Panc1 (cell line): ENCODE measurements around the gene FNDC10. TPM values are rescaled to one million over a fixed set of nuclear protein-coding genes. Genes with fewer than 3 reads are reported as not detected.

Source experiments
- ATAC-seq: fragments of 200-7000 bp; cut with Tn5 transposase; 2 replicates; pipeline ENCODE4 v1.9.1; 2020; ENCODE audit warnings: mild to moderate bottlenecking, moderate library complexity
- BruUV-seq: library from RNA; stranded (reverse); fragments of 400-500 nt; replicated peaks from 2 replicates; lab custom pipeline; 2021; lab: Mats Ljungman, UMichigan
- CTCF ChIA-PET: fragments of 300-600 bp; sonication (Branson Sonifier 250); formaldehyde crosslinking; loops from one replicate; lab custom pipeline; 2022; ENCODE audit warnings: antibody characterized with exemption; lab: Charles Lee
- POLR2A ChIA-PET: fragments of 300-600 bp; sonication (Branson Sonifier 250); formaldehyde crosslinking; loops from one replicate; lab custom pipeline; 2022; ENCODE audit warnings: antibody characterized with exemption; lab: Charles Lee
- DNase-seq: peaks from one replicate; pipeline ENCODE4 v3.0.0-alpha.2; 2010; ENCODE audit warnings: low read depth, low spot score
- H3K27ac ChIP-seq: 2 replicates; pipeline ENCODE4 v1.5.1; 2011; ENCODE audit warnings: mild to moderate bottlenecking, low read length, inconsistent platforms
- H3K27me3 ChIP-seq: fragments of 200-500 bp; sonication (Bioruptor generic); 2 replicates; pipeline ENCODE4 v1.6.0; 2014; ENCODE audit warnings: low read length, inconsistent platforms; ENCODE audit not compliant: control insufficient read depth, insufficient read depth
- H3K36me3 ChIP-seq: fragments of 200-500 bp; sonication (Bioruptor generic); 2 replicates; pipeline ENCODE4 v1.5.1; 2014; ENCODE audit warnings: inconsistent platforms, mild to moderate bottlenecking, low read length, moderate library complexity; ENCODE audit not compliant: control insufficient read depth, insufficient read depth
- H3K4me1 ChIP-seq: 2 replicates; pipeline ENCODE4 v1.5.1; 2011; ENCODE audit warnings: inconsistent platforms, mild to moderate bottlenecking, low read length, moderate library complexity; ENCODE audit not compliant: control insufficient read depth, insufficient read depth
- H3K4me3 ChIP-seq, 2 experiments: 2 replicates each; pipeline ENCODE4 v1.5.1; 2011 to 2012; ENCODE audit warnings: low read depth in 2 of 2, low read length in 2 of 2, mild to moderate bottlenecking in 2 of 2, inconsistent platforms in 1 of 2, moderate library complexity in 1 of 2
- H3K9me3 ChIP-seq: fragments of 200-500 bp; sonication (Bioruptor generic); 2 replicates; pipeline ENCODE4 v1.5.1; 2014; ENCODE audit warnings: low read depth, mild to moderate bottlenecking, inconsistent platforms, low read length, moderate library complexity; ENCODE audit not compliant: control insufficient read depth, insufficient read depth
- CTCF ChIP-seq: fragments of 450-650 bp; IDR thresholded peaks from 2 replicates; pipeline ENCODE4 v1.5.1; 2017; ENCODE audit warnings: mild to moderate bottlenecking
- POLR2AphosphoS5 ChIP-seq: IDR thresholded peaks from 2 replicates; pipeline ENCODE4 v1.6.1; 2012; ENCODE audit warnings: mild to moderate bottlenecking, low read depth, low read length, moderate library complexity
- REST ChIP-seq, 2 experiments: IDR thresholded peaks; 2 replicates each; pipeline ENCODE4 v1.6.1; 2011 to 2012; ENCODE audit warnings: low read depth in 2 of 2, control low read depth in 1 of 2, low read length in 1 of 2, mild to moderate bottlenecking in 1 of 2, moderate library complexity in 1 of 2; ENCODE audit not compliant: insufficient read depth in 1 of 2
- SIN3A ChIP-seq: IDR thresholded peaks from 2 replicates; pipeline ENCODE4 v1.6.1; 2012; ENCODE audit warnings: low read depth, mild to moderate bottlenecking, low read length, moderate library complexity, borderline replicate concordance; ENCODE audit not compliant: insufficient read depth
- TCF7L2 ChIP-seq: IDR thresholded peaks from 2 replicates; pipeline ENCODE4 v1.6.1; 2011; ENCODE audit warnings: mild to moderate bottlenecking, low read depth, low read length, inconsistent platforms
- in situ Hi-C: cut with HindIII; loops from 2 replicates; pipeline ENCODE4 v1.10.0; 2016; ENCODE audit warnings: low sequenced_read_pairs, low pct_unique_long_range_greater_than_20kb
- intact Hi-C: fragments of 100-400 bp; cut with micrococcal nuclease; formaldehyde crosslinking; loops from one replicate; pipeline ENCODE4 v1.10.0; 2022; ENCODE audit not compliant: unreplicated experiment
- total RNA-seq: library from RNA; stranded (reverse); gene quantifications from one replicate; pipeline ENCODE4 v1.2.1, GENCODE V29; 2021; ENCODE audit not compliant: unreplicated experiment

FNDC10 gene
- total RNA-seq, 1 experiment from 2014 or later: 16.2 TPM

- H3K9me3 ChIP-seq: no peaks in the 10 kb centered on the region
- ATAC-seq: no peak
- in situ Hi-C loops: no loop called here
- ChIA-PET CTCF (no interaction called here), POLR2A (no interaction called here)
- no peak overlapping the region for H3K27ac ChIP-seq
- intact Hi-C loops: no loop called here
- H3K4me1 ChIP-seq: peaks cover 4% of the 10 kb centered on the region; the same call in 1 of the 2 replicates
- no peaks in the 10 kb centered on the region for H3K27me3 ChIP-seq
- TF ChIP-seq REST (IDR thresholded peaks at IDR 0.05; ENCODE audit: insufficient read depth in 1 of 2, low read depth in 2 of 2, low read length in 1 of 2) (no peak), TCF7L2 (no peak), CTCF (no peak), POLR2AphosphoS5 (no peak), SIN3A (no peak)
- no peak overlapping the region for H3K4me3 ChIP-seq
- no peak for DNase-seq
- H3K36me3 ChIP-seq: no peaks in the 10 kb centered on the region; the same call in none of the 2 replicates
- BruUV-seq: no TSS peak
These were observed 51.3 kb downstream of the FNDC10 start for GRCh38 chr1:1548591-1548990.

Other genes starting within 250 kb of the FNDC10 start
- gene MXRA8, start 241.6 kb downstream of the FNDC10 start, total RNA-seq: 96.0 TPM
- 335 TPM for gene AURKAIP1, start 224.9 kb downstream of the FNDC10 start, total RNA-seq
- 297 TPM for gene CCNL2, start 200.8 kb downstream of the FNDC10 start, total RNA-seq
- gene MRPL20, start 192.8 kb downstream of the FNDC10 start, total RNA-seq: 196 TPM
- gene ANKRD65, start 178.9 kb downstream of the FNDC10 start, total RNA-seq: 1.9 TPM
- gene VWA1, start 164.4 kb downstream of the FNDC10 start, total RNA-seq: 858 TPM
- gene ATAD3C, start 150.4 kb downstream of the FNDC10 start, total RNA-seq: 10.6 TPM
- 104 TPM for gene ATAD3B, start 128.4 kb downstream of the FNDC10 start, total RNA-seq
- 57.5 TPM for gene ATAD3A, start 88.0 kb downstream of the FNDC10 start, total RNA-seq
- 4.1 TPM for gene TMEM240, start 59.5 kb downstream of the FNDC10 start, total RNA-seq
- gene SSU72, start 25.3 kb downstream of the FNDC10 start, total RNA-seq: 217 TPM
- 74.5 TPM for gene MIB2, start 15.4 kb upstream of the FNDC10 start, total RNA-seq
- gene MMP23B, start 32.0 kb upstream of the FNDC10 start, total RNA-seq: 5.0 TPM
- gene CDK11B, start 58.9 kb upstream of the FNDC10 start, total RNA-seq: 36.5 TPM
- gene SLC35E2B, start 92.7 kb upstream of the FNDC10 start, total RNA-seq: 75.7 TPM
- gene CDK11A, start 124.2 kb upstream of the FNDC10 start, total RNA-seq: 83.6 TPM
- gene NADK, start 178.3 kb upstream of the FNDC10 start, total RNA-seq: 101 TPM